Mesenchymal stem cell (in vitro differentiated cells and primary cell): Measurements from ENCODE around the gene CCDC150.
"Not testable (repeated sequence)": the region's sequence is repeated elsewhere in the genome, so short reads cannot be mapped to it uniquely, and the experiment has no call there.

Experiments
- DNase-seq: peaks from one replicate; pipeline ENCODE4 v3.0.0-alpha.2; 2013
- H2AFZ ChIP-seq: one replicate; pipeline ENCODE4 v1.6.1; 2013; ENCODE audit warnings: low read depth, mild to moderate bottlenecking, control low read depth, inconsistent platforms, low read length, moderate library complexity
- H2AK5ac ChIP-seq: 2 replicates; pipeline ENCODE4 v1.6.1; 2013; ENCODE audit warnings: low read length, moderate library complexity, mild to moderate bottlenecking, inconsistent platforms; ENCODE audit not compliant: severe bottlenecking
- H2BK120ac ChIP-seq: one replicate; pipeline ENCODE4 v1.6.1; 2013; ENCODE audit warnings: low read depth, mild to moderate bottlenecking, inconsistent platforms, low read length, moderate library complexity
- H2BK12ac ChIP-seq, 2 experiments: one replicate each; pipeline ENCODE4 v1.6.1; 2013; ENCODE audit warnings: inconsistent platforms in 2 of 2, low read length in 2 of 2, mild to moderate bottlenecking in 2 of 2, moderate library complexity in 2 of 2, control low read depth in 1 of 2
- H2BK15ac ChIP-seq: one replicate; pipeline ENCODE4 v1.6.1; 2013; ENCODE audit warnings: mild to moderate bottlenecking, low read depth, inconsistent platforms; ENCODE audit not compliant: poor library complexity, severe bottlenecking
- H2BK5ac ChIP-seq: 2 replicates; pipeline ENCODE4 v1.6.1; 2013; ENCODE audit warnings: low read depth, mild to moderate bottlenecking, low read length, control low read depth, inconsistent platforms; ENCODE audit not compliant: poor library complexity, severe bottlenecking
- H3K14ac ChIP-seq, 2 experiments: one replicate each; pipeline ENCODE4 v1.6.1; 2013; ENCODE audit warnings: inconsistent platforms in 2 of 2, low read length in 2 of 2, control low read depth in 1 of 2, mild to moderate bottlenecking in 1 of 2, moderate library complexity in 1 of 2
- H3K18ac ChIP-seq, 2 experiments: one replicate each; pipeline ENCODE4 v1.6.1; 2013; ENCODE audit warnings: inconsistent platforms in 2 of 2, low read length in 2 of 2, control low read depth in 1 of 2, low read depth in 1 of 2, mild to moderate bottlenecking in 1 of 2
- H3K23ac ChIP-seq, 2 experiments: one replicate each; pipeline ENCODE4 v1.6.1; 2013; ENCODE audit warnings: inconsistent platforms in 2 of 2, low read length in 2 of 2, mild to moderate bottlenecking in 2 of 2, moderate library complexity in 2 of 2, control low read depth in 1 of 2
- H3K27ac ChIP-seq: 2 replicates; pipeline ENCODE4 v1.5.1; 2013; ENCODE audit warnings: mild to moderate bottlenecking, moderate library complexity, low read length, control low read depth, inconsistent platforms; ENCODE audit not compliant: poor library complexity, severe bottlenecking
- H3K27me3 ChIP-seq, 2 experiments: 2 replicates each; pipeline versions ENCODE4 v1.6.1 to v1.7.0; 2013; ENCODE audit warnings: low read length in 2 of 2, mild to moderate bottlenecking in 2 of 2, moderate library complexity in 2 of 2, control low read depth in 1 of 2, inconsistent platforms in 1 of 2; ENCODE audit not compliant: control insufficient read depth in 1 of 2, insufficient read depth in 1 of 2
- H3K36me3 ChIP-seq, 2 experiments: 2 replicates each; pipeline versions ENCODE4 v1.6.1 to v1.7.0; 2013; ENCODE audit warnings: low read length in 2 of 2, control low read depth in 1 of 2, inconsistent platforms in 1 of 2, low read depth in 1 of 2, mild to moderate bottlenecking in 1 of 2; ENCODE audit not compliant: insufficient read depth in 2 of 2, control insufficient read depth in 1 of 2
- H3K4ac ChIP-seq, 2 experiments: one replicate each; pipeline ENCODE4 v1.6.1; 2013; ENCODE audit warnings: inconsistent platforms in 2 of 2, low read length in 2 of 2, mild to moderate bottlenecking in 2 of 2, moderate library complexity in 2 of 2, control low read depth in 1 of 2, low read depth in 1 of 2
- H3K4me1 ChIP-seq: 2 replicates; pipeline ENCODE4 v1.6.1; 2013; ENCODE audit warnings: low read depth, low read length, control low read depth; ENCODE audit not compliant: control insufficient read depth, insufficient read depth
- H3K4me2 ChIP-seq: 2 replicates; pipeline ENCODE4 v1.6.1; 2013; ENCODE audit warnings: low read length, mild to moderate bottlenecking, inconsistent platforms; ENCODE audit not compliant: poor library complexity, severe bottlenecking
- H3K4me3 ChIP-seq, 2 experiments: 2 replicates each; pipeline versions ENCODE4 v1.5.1 to v1.7.0; 2013; ENCODE audit warnings: low read length in 2 of 2, mild to moderate bottlenecking in 2 of 2, control low read depth in 1 of 2, low read depth in 1 of 2; ENCODE audit not compliant: insufficient read depth in 1 of 2
- H3K79me1 ChIP-seq: replicated peaks from 2 replicates; pipeline ENCODE4 v1.6.1; 2013; ENCODE audit warnings: mild to moderate bottlenecking, control low read depth, low read length, inconsistent platforms; ENCODE audit not compliant: poor library complexity, severe bottlenecking
- H3K9ac ChIP-seq: 2 replicates; pipeline ENCODE4 v1.7.0; 2013; ENCODE audit warnings: mild to moderate bottlenecking, low read length, moderate library complexity
- H3K9me3 ChIP-seq: 2 replicates; pipeline ENCODE4 v1.7.0; 2013; ENCODE audit warnings: mild to moderate bottlenecking, low read length; ENCODE audit not compliant: control insufficient read depth
- H4K8ac ChIP-seq: one replicate; pipeline ENCODE4 v1.6.1; 2013; ENCODE audit warnings: inconsistent platforms, mild to moderate bottlenecking, low read length, moderate library complexity
- H4K91ac ChIP-seq: one replicate; pipeline ENCODE4 v1.6.1; 2013; ENCODE audit warnings: mild to moderate bottlenecking, low read length, inconsistent platforms
- WGBS: methylation state at CpG from one replicate; pipeline ENCODE4 v1.1.7; 2013; ENCODE audit warnings: mixed read lengths; 5-methylcytosine and 5-hydroxymethylcytosine counted together

The CCDC150 gene

DNA sequence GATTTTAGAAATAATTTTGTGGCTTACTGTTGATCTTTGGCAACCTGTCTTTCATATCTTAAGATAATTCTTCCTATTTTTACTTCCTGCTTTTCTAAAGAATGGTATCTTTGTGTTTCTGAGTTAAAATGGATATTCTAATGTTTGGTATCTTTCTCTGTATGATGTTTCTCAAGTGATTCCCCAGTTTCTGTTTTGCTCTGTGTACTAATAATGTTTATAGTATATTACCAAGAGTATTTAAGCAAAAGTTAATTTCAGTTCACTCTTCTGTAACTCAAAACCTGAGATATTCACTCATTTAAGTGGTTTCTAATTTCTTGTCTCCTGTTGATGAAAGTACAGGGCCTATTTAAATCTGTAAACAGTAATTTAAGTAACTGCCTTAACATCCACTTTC, 58.3 kb downstream of the CCDC150 start:
- Histone ChIP-seq H3K4me1 (no peaks in the 10 kb centered on the region), H2BK12ac (no peak overlapping the region), H3K9me3 (no peaks in the 10 kb centered on the region), H3K4me2 (no peak overlapping the region), H3K4me3 (no peak overlapping the region), H3K9ac (peak overlapping the region; percentile 9), H2AFZ (no peak overlapping the region), H3K27ac (no peak overlapping the region), H4K8ac (no peak overlapping the region), H3K4ac (no peak overlapping the region), H2BK5ac (no peak overlapping the region), H3K79me1 (no peaks in the 10 kb centered on the region), H2BK120ac (no peak overlapping the region), H2BK15ac (no peak overlapping the region), H3K36me3 (no peaks in the 10 kb centered on the region), H3K14ac (no peak overlapping the region), H2AK5ac (no peak overlapping the region), H4K91ac (no peak overlapping the region), H3K23ac (no peak overlapping the region), H3K18ac (no peak overlapping the region), H3K27me3 (no peaks in the 10 kb centered on the region)
- DNase-seq, result no peak

DNA sequence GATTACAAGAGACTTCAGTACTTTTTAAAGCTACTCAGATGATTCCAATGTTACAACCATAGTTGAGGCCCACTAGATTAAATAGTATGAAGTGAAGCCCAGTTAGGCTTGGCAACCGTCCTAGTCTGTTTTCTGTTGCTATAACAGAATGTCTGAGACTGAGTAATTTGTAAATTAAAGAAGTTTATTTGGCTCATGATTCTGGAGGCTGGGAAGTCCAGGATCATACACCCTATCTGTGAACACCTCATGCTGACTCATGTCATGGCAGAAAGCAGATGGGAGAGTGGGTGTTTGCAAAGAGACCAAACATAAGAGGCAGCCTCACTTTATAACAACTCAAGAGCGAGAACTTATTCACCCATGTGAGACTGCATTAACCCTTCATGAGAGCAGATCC, 63.1 kb downstream of the CCDC150 start:
- H3K4ac ChIP-seq, result no peak overlapping the region
- H3K27ac ChIP-seq, result no peak overlapping the region
- H2BK5ac ChIP-seq, result no peak overlapping the region
- no peaks in the 10 kb centered on the region for H3K27me3 ChIP-seq
- no peak overlapping the region for H3K14ac ChIP-seq
- H3K23ac ChIP-seq, result no peak overlapping the region
- no peaks in the 10 kb centered on the region for H3K4me1 ChIP-seq
- H3K18ac ChIP-seq, result no peak overlapping the region
- no peaks in the 10 kb centered on the region for H3K9me3 ChIP-seq
- no peaks in the 10 kb centered on the region for H3K79me1 ChIP-seq
- no peak overlapping the region for H3K4me2 ChIP-seq
- no peak overlapping the region for H2AFZ ChIP-seq
- peak; percentile 71 for DNase-seq
- H2BK15ac ChIP-seq, result no peak overlapping the region
- H3K4me3 ChIP-seq, result no peak overlapping the region
- 53% methylated on average over 2 of the region's 2 CpGs for WGBS
- H3K36me3 ChIP-seq, result no peaks in the 10 kb centered on the region
- H4K91ac ChIP-seq, result no peak overlapping the region
- no peak overlapping the region for H4K8ac ChIP-seq
- no peak overlapping the region for H2AK5ac ChIP-seq
- H3K9ac ChIP-seq, result no peak overlapping the region
- no peak overlapping the region for H2BK120ac ChIP-seq
- no peak overlapping the region for H2BK12ac ChIP-seq

DNA sequence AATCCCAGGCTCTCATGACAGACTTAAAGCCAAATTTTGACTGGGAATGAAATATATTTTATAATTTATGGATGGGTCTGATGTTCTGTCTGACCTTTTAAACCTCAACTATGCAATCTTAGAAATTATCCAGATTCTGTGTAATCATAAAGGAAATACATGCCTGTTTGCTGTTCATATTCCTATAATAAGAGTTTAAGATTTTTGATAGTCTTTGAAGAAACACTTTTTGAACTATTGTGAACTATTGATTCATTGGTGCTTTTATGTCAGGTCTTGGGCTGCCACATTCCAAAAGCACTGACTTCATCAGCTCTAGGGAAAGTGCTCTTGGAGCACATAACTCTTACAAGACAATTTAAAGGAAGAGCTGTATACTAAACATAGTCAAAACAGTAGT, 64.2 kb downstream of the CCDC150 start:
- Histone ChIP-seq H4K91ac (no peak overlapping the region), H3K27ac (no peak overlapping the region), H3K14ac (no peak overlapping the region), H3K36me3 (no peaks in the 10 kb centered on the region), H3K23ac (no peak overlapping the region), H3K9me3 (no peaks in the 10 kb centered on the region), H2BK15ac (no peak overlapping the region), H3K4me3 (no peak overlapping the region), H2AFZ (no peak overlapping the region), H2BK12ac (no peak overlapping the region), H2BK120ac (no peak overlapping the region), H3K4me2 (no peak overlapping the region), H4K8ac (no peak overlapping the region), H3K79me1 (no peaks in the 10 kb centered on the region), H2AK5ac (no peak overlapping the region), H3K27me3 (no peaks in the 10 kb centered on the region), H3K9ac (no peak overlapping the region), H3K4me1 (no peaks in the 10 kb centered on the region), H2BK5ac (no peak overlapping the region), H3K4ac (no peak overlapping the region), H3K18ac (no peak overlapping the region)
- peak; percentile 35 for DNase-seq

DNA sequence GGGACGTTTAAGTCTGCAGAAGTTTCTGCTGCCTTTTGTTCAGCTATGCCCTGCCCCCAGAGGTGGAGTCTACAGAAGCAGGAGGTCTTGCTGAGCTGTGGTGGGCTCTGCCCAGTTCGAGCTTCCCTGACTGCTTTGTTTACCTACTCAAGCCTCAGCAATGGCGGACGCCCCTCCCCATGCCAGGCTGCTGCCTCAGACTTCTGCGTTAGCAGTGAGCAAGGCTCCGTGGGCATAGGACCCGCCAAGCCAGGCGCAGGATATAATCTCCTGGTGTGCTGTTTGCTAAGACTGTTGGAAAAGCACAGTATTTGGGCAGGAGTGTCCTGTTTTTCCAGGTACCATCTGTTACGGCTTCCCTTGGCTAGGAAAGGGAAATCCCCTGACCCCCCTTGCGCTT, 70.5 kb downstream of the CCDC150 start:
- not testable (repeated sequence) for H3K36me3 ChIP-seq, H2AFZ ChIP-seq, H3K4ac ChIP-seq, H2BK12ac ChIP-seq, H3K14ac ChIP-seq, H3K27ac ChIP-seq, DNase-seq, H4K91ac ChIP-seq, H3K18ac ChIP-seq, H3K9ac ChIP-seq, H2BK15ac ChIP-seq, H2BK5ac ChIP-seq, H3K27me3 ChIP-seq, H4K8ac ChIP-seq, H2AK5ac ChIP-seq, H3K4me2 ChIP-seq, H3K9me3 ChIP-seq, H3K79me1 ChIP-seq, H3K4me3 ChIP-seq, H3K23ac ChIP-seq, H3K4me1 ChIP-seq, H2BK120ac ChIP-seq
- over 99% methylated on average over 10 of the region's 10 CpGs for WGBS
